ENCODE results near the gene TUBB2A. TPM values are rescaled to one million over a fixed set of nuclear protein-coding genes. Genes with fewer than 3 reads are reported as not detected.
"Not testable (repeated sequence)": the region's sequence is repeated elsewhere in the genome, so short reads cannot be mapped to it uniquely, and the experiment has no call there.

The TUBB2A gene
- total RNA-seq, 1 experiment from 2014 or later, result 319 TPM

DNA sequence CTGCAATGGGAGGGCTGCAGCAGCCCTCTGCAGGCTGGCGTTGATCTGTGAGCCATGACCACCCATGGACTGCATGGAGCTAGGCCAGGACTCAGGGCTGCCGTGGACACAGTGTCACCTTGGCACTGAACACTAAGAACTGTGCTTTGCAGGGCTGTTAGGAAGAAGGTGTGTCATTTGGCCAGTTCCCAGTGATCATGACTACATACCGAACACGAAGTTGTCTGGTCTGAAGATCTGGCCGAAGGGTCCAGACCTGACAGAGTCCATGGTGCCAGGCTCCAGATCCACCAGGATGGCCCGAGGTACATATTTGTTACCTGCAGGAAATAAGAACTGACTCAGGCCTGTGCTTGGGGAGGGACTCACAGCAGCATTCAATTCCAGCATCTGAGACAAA is 1.9 kb downstream of the TUBB2A start:
- DNase-seq (ENCODE audit: low read depth), result not testable (repeated sequence)

DNA sequence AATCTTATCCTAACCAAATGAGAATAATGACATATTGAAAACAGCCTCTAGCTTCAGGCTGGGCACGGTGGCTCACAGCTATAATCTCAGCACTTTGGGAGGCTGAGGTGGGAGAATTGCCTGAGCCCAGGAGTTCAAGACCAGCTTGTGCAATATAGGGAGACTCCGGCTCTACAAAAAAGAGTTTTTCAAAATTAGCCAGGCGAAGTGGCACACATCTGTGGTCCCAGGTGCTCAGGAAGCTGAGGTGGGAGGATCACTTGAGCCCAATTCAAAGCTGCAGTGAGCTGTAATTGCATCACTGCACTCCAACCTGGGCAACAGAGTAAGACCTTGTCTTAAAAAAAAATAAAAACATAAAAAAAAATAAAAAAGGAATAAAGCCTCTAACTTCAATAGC is 4.7 kb downstream of the TUBB2A start:
- no peak for DNase-seq (ENCODE audit: low read depth)

DNA sequence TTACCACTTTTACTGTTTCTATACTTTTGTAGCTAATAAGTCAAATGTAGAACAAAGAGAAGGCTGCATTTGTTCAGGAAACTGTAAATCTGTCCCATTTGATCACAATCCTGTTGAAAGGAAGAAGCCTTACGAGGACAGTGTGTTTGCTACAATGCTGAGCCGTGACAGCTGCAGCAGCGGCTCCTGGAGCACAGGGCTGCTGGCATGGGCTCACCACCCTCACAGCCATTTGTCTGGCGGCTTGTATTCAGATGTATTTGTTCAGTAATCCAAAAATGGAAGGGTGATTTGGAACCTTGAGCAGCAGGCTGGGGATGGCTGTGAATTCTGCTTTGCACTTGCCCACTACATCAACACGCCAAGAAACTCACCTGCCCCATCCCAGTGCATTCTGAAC is 5.7 kb downstream of the TUBB2A start:
- DNase-seq (ENCODE audit: low read depth), result no peak

DNA sequence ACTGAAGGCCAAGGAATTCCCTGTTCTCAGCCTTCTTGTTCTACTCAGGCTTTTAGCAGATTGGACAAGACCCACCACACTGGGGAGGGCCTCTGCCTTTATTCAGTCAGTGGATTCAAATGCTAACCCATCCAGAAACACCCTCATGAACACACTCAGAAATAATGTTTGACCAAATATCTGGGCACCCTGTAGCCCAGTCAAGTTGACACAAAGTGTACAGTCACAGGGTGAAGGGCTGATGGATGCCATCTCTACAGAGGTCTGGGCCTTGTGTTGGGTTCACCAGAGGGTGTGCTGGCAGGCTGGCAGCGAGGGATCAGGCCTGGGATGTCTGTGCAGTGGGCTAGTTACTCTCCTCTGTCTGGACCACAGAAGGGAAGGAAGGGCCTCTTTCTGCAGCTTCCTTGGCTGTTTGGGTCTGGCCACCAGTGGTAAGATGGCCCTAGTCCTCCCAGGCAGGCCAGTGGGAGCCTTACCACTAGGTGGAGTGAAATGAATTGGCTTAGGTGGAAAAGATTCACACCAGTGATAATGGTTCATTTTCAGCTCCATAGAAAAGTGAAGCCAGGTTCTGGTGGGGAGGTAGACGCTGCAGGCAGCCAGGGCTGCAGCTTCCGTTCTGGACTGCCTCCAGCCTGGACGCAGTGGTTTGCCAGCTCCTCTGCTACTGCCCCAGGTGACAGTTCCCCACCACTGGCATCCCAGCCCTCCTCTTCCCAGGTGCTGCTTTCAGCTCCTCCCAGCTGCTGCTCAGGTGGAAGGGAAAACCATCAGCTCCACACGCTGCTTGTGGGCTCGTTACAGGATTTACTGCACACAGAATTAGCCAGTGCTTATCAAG is 9.2 kb downstream of the TUBB2A start:
- no peak for DNase-seq (ENCODE audit: low read depth)

DNA sequence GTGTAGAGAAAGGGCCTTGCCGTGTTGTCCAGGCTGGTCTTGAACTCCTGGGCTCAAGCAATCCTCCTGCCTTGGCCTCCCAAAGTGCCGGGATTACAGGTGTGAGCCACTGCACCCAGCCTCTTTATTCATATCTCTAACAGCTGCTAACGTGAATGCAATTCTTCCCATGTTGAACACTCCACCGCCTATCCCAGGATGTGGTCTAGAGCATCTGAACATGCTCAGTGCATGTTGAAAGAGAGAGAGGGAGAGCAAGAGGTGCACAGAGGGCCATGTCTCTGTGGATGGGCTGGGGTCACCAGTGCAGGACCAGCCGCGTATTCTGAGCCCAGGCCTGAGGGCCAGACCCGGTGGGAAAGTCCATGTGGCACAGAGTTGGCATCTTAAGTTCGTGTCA is 12.8 kb downstream of the TUBB2A start:
- no peak for DNase-seq (ENCODE audit: low read depth)

DNA sequence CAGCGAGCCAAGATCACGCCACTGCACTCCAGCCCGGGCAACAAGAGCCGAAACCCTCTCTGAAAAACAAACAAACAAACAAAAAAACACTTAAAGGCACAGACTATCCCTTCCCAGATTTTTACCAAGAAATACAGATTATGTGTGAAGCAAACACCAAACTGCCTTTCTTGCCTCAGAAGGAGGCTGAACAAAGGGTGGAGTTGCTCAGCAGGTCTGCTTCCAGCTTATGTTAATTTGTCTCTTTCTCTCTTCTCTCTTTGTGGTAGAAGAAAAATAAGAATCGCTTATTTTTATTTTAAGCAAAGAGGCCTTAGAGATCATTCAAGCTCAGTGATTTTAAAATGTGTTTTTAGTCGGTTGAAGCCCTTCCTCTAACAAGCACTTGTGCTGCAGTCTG is 14.2 kb downstream of the TUBB2A start:
- DNase-seq (ENCODE audit: low read depth), result no peak

DNA sequence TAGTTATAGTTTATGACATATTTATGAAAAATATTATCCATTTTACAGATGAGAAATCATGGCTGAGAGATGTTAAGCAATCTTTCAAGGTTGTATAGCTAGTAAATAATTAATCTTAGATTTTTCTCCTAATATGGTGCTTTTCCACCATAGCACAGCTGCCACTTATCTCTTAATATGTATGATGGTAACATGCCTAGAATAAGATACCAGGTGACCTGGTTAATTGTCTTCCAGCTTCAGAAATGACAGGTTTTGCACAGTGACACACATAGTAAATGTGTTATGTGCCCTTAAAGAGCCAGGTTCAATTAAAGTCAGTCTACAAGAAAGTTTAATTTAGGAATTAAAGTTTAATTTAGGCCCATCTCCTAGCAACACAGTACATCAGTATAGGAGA is 14.8 kb downstream of the TUBB2A start:
- DNase-seq (ENCODE audit: low read depth), result no peak

DNA sequence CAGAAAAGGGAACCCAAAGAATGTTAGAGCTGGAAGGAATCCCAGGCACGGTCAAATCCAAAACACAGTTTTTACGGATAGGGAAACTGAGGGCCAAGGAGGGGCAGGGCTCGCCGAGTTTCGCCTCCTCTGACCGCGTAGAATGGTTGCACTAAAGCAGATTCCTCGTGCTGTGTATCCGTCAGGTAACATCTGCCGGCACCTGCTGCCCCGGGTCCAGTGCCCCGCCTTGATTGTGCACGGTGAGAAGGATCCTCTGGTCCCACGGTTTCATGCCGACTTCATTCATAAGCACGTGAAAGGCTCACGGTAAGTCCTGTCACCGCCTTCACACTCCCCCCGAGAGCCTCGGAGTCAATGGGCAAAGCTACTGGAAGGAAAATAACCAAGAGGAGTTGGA is 17.1 kb downstream of the TUBB2A start:
- no peak for DNase-seq (ENCODE audit: low read depth)

DNA sequence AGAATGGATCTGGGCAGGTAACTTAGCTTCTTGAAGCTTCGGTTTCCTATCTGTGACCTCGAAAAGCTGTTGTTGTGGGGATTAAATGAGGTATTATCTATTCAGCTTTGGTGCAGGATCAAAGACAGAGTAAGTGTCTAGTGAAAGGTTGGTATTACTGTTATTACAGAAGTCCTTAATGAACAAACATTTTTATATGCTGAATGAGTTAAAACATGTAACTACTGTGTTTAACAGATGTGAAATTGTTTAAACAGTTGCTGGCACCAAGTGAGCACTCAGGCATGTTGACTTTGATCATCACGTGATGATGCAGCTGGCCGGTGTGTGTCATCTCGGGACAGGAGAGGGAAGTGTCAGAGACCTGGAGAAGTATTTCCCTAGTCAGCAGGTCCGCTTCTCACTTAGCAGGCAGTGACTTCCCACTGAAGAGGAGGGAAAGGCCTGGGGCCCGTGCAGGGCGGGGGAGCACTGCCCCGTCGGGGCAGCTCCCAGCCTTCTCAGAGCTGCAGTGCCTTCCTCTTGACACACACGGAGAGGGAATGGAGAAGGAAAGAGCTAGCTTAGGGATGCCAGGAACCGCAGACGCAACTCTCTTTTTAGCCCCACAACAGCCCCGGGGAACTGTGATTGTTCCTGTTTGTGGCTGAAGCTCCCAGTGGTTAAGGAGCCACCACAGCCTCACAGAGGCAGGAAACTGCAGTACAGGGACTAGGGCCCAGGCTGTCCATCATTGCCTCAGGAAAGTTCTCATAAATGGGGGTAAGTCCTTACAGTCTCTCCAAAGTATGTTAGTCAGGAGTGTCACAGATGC is 18.0 kb downstream of the TUBB2A start:
- DNase-seq (ENCODE audit: low read depth), result peak; percentile 95

DNA sequence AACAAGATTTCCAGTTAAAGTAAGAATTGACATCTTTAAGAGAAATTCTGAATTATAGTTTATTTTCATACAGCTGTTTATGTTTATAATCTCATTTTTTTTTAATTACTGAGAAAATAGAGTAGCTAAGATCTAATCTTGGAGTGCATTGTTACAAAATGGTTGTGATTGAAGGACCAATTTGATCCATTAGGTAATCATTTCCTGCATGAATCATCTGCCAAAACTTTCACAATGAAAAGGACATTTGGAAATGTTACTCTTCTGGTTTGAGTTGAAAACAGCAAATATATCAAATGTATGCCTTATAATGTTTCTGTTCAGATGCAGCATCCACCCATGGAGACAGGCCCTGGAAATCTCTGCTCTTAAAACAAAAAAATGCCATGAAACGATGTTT is 19.0 kb downstream of the TUBB2A start:
- DNase-seq (ENCODE audit: low read depth), result peak; percentile 19

DNA sequence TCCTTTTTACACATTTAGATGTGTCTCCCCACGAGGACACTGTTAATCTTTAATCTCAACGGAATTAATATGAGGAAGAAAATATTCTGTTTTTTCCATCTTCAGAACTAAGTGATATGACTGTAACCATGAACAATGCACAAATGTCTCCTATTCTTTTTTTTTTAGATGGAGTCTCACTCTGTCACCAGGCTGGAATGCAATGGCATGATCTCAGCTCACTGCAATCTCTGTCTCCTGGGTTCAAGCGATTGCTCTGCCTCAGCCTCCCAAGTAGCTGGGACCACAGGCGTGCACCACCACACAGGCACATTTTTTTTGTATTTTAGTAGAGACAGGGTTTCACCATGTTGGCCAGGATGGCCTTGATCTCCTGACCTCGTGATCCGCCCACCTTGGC is 19.5 kb downstream of the TUBB2A start:
- DNase-seq (ENCODE audit: low read depth), result not testable (repeated sequence)

DNA sequence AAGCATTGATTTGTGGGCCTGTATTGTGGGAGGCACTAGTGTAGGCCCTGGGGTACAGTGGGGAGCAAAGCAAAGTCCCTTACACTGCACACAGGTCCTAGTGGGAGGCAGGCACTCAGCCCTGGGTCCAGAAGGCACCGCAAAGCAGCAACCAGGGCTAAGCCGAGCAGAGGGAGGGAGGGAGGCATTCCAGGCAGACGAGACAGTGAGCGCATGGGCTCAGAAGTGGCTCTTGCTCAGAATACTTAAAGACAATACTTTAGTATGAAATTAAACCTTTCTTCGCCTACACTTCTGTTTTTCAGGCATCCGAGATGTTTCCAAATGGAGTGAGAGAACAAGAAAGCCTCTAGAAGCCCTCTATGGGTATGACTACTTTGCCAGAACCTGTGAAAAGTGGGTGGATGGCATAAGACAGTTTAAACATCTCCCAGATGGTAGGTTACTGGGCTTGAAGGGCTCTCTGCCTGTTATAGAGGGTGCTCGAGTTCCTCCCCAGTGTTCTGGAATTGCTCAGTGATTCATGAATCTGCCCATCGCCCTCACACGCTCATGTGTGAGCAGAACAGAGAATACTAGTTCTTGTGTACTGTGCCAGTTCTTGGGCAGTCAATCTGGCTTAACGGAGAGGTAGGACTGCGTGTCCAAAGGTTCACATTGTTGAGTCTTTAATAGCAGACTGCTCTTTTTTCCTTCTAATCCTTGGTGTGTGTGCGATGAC is 20.1 kb downstream of the TUBB2A start:
- DNase-seq (ENCODE audit: low read depth), result no peak

DNA sequence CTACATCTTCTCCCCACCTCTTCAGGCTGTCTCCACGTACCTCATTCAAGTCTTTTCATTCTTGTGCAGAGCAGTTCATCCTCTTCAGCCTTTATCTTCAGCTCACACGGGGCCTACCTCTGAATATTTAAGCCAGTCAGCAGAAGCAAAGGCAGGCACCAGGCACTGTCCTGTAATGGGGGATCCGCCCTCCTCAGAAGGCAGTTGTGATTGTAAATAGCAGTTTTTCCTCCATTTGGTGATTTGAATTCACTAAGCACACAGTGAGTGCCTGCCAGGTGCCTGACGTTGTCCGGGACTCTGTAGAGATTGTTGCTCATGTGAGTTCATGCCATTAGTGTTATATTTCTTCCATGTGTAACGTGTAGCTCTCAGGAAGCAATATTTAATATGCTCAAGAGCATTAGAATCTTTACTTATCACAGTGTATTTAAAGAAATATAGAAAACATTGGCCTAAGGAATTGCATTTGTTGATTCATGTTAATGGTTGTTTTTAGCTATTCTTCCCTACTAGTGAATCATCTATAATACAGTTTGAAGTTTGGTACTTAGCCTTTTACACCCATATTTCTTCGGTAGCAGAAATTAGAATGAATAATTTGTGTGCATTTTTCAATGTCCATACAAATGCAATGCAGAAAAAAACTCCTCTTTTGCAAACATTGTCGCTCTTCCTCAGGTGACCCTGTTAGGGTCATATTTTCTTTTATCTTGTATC is 20.9 kb downstream of the TUBB2A start:
- no peak for DNase-seq (ENCODE audit: low read depth)

DNA sequence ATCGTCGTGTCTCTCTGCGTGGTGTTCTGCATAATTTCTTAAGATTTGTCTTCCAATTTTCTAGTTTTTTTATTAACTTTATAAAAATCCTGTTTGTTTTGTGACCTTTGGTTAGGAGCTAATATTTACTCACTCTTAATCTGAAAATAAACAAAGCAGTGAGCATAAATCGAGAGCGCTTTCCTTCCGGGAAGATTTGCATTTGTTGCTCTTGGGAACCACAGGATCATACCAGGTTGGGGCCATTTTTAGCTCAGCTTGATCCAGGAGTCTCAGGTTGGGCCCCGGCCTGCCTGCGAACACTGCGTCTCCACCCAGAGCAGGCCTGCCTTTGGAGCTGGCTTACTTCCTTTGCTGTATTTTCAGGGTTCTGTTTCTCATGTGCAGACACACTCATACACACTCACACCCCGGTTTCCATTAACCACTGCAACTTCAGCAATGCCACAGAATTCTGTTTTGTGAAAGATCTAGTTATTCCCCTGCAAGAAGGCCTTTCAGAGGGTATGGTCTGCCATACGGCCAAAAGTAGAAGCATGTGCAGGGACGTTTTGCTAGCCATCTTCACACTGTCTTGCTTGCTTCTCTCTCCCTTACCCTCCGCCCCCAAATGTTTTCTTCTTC is 21.6 kb downstream of the TUBB2A start:
- DNase-seq (ENCODE audit: low read depth), result no peak

DNA sequence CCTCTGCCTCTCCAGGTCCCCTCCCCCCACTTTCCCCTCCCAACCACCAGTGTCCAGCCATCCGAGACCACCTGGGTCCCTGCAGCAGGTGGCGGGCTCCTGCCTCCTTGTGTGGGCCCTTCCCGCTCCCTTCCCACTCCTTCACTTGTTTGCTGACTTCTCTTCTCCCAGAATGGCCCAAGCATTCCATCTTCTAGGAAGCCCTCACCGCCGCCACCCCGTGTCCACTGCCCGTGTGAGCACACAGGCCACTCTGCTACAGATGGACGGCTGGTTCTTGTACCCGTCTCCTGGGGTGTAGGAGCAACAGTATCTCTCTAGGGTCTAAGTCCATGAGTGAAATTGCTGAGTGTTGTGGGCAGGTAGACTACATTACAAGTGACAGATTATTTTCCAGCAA is 23.8 kb downstream of the TUBB2A start:
- no peak for DNase-seq (ENCODE audit: low read depth)

DNA sequence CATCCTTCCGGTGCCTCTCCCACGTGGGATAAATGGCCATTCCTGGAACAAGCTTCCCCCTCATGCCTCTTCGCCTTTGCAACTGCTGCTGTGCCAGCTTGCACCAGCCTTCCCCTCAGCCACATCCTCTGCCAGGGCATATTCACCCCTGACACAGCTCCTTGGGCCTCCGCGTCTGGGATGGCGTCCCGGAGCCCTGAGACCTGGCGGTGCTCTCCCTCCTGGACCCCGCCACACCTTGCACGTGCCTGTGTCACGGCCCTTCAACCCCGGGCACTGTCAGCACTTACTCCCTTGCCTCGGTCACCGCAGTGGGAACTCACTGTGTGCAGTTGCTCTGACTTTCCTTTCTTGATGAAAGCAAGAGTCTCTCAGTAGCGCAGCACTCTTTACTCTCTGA is 25.6 kb downstream of the TUBB2A start:
- DNase-seq (ENCODE audit: low read depth), result no peak

DNA sequence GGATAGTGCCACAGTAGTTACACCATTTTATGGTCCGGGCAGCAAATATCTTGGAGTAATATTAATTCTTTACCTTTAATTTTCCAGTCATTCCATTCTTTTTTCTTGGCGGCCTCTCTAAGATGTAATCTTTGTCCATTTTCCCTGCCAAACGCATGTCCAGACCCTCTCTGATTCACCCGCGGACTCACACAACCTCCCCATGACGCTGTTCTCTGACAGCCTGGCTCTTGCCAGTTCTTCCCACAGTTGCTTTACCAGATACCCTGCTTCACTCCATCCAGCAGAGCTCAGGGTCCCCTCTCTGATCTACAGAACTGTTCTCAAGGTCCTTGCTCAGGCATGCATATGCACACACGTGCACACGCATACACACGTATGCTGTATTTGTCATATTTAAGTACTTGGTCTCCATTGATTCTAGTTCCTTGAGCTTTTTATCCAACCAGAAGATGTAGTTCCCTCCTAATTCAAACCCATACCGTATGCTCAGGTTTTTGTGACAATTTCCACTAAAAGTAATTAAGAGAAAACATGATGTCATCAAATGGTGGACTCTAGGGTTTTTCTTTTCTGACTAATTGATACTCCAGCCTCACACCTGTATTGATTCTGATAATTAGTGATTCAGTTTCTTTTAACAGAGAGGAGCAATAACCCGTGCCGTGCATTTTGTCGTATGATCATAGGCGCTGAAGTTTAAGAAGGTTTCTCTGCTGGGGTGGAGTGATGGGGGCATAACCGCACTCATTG is 28.8 kb downstream of the TUBB2A start:
- DNase-seq (ENCODE audit: low read depth), result no peak

DNA sequence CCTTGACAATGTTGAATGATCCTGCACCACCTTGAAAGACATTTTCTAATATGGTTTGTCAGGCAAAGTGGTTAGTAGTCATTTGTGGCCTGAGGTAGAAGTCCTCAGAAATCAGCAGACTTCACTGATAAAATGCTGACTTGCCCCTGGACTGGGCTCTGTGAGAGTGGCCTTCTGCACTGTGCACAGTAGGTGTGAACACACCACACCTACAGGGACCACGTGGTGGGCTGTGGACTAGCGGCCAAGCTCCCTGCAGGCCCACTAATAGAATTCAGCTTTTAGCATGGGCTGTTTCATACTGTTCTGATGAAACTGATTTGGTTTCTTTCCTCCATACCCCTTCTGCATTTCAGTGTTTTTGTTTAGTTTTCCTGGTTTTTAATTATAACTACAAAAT is 31.5 kb downstream of the TUBB2A start:
- no peak for DNase-seq (ENCODE audit: low read depth)

DNA sequence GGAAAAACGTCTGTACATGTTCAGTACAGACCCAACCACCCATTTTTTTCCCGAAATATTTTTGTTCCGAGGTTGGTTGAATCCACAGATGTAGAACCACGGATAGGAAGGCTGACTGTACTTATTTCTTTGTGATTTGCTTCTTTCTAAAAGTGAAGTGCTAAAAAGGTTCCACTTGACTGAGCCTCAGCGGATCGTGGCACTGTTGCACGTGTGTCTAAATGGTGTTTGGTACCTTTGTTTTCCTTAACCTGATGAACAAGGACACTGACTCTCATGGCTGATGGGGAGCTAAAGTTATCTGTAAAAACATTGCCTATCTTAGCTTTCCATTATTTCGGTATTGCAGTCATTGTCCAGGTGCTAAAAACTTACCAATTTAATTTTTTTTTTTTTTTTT is 32.7 kb downstream of the TUBB2A start:
- DNase-seq (ENCODE audit: low read depth), result no peak

DNA sequence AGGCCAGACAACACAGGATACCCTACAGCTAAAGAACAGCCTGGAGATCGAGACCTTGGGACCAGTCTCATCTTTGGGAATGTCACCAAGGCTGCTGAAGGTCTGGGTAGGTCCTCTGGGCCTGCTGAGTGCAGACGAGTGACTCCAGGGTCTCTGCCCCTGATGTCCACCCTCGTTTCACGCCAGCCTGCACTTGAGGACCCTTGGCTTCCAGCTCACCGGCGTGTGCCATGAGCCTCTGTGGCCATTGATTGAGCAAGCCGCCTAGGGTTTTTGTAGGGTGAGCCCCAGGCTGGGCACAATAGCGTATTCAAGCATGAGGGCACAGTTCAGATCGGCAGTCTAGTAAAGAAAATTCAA is 34.5 kb downstream of the TUBB2A start:
- DNase-seq (ENCODE audit: low read depth), result no peak

DNA sequence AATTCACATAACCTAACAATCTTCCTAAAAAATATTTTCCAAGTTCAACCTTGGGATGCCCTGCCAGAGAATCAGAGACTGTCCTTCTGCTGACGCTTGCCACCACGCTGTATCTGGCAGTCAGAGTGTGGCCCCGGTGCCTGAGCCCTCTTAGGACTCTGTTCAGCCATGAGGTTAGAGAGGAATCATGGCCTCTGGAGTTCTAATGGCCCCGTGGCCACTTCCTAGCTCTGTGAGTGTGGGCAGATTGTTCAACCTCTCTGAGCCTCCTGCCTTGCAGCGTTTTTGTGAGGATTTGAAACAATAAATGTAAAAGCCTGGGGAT is 36.6 kb downstream of the TUBB2A start:
- DNase-seq (ENCODE audit: low read depth), result no peak

Data from RPMI7951 (cell line).